GM23338 (cell line): ENCODE data around the gene TPCN2. TPM values are rescaled to one million over a fixed set of nuclear protein-coding genes. Genes with fewer than 3 reads are reported as not detected.

Source experiments
- CREB1 ChIP-seq: fragments of 250-450 bp; sonication (Bioruptor Pico); IDR thresholded peaks from 2 replicates; pipeline ENCODE4 v1.5.0; 2020; ENCODE audit warnings: low read depth, mild to moderate bottlenecking, moderate library complexity
- EZH2phosphoT487 ChIP-seq: fragments of 200-600 bp; sonication (generic); IDR thresholded peaks from one replicate; pipeline ENCODE4 v1.8.1; 2018; ENCODE audit warnings: antibody characterized with exemption; ENCODE audit not compliant: unreplicated experiment
- JUNB ChIP-seq: IDR thresholded peaks from one replicate; pipeline ENCODE4 v1.6.1; 2016; ENCODE audit warnings: antibody characterized with exemption; ENCODE audit not compliant: unreplicated experiment
- NANOG ChIP-seq: IDR thresholded peaks from 2 replicates; pipeline ENCODE4 v1.6.1; 2016; ENCODE audit warnings: antibody characterized with exemption, borderline replicate concordance
- POLR2AphosphoS5 ChIP-seq: IDR thresholded peaks from 2 replicates; pipeline ENCODE4 v1.6.1; 2016; ENCODE audit warnings: antibody characterized with exemption, low read depth
- polyA plus RNA-seq: library from polyadenylated mRNA; unstranded; fragments of >200 nt; fragmentation: Nextera tagmentation; extraction: Ambion mirVana; gene quantifications from 2 replicates; pipeline ENCODE4 v1.2.1, GENCODE V29; 2016
- total RNA-seq: library from RNA; depleted of rRNA; stranded (reverse); fragments of >200 nt; shearing (Covaris generic); gene quantifications from 2 replicates; pipeline ENCODE4 v1.2.3, GENCODE V29; 2014
- TF ChIP-seq, protein P1 (sequence below): fragments of 250-450 bp; sonication (Bioruptor Pico); IDR thresholded peaks from 2 replicates; pipeline ENCODE4 v1.5.0; 2020; ENCODE audit warnings: mild to moderate bottlenecking, moderate library complexity
- TF ChIP-seq, protein P2 (sequence below): IDR thresholded peaks from 2 replicates; pipeline ENCODE4 v1.6.1; 2016; ENCODE audit warnings: antibody characterized with exemption
- TF ChIP-seq, protein P3 (sequence below), 2 experiments: fragments of 200-600 bp in 1 of 2; sonication (generic) in 1 of 2; conservative IDR thresholded peaks; 2 replicates each; pipeline versions ENCODE4 v1.5.1 to v1.6.1; 2016 to 2017; ENCODE audit warnings: antibody characterized with exemption in 2 of 2, low read depth in 2 of 2, mild to moderate bottlenecking in 2 of 2, moderate library complexity in 1 of 2

The TPCN2 gene
- total and polyA plus RNA-seq, 2 experiments from 2014 or later, result 5.8 to 14.7 TPM

DNA sequence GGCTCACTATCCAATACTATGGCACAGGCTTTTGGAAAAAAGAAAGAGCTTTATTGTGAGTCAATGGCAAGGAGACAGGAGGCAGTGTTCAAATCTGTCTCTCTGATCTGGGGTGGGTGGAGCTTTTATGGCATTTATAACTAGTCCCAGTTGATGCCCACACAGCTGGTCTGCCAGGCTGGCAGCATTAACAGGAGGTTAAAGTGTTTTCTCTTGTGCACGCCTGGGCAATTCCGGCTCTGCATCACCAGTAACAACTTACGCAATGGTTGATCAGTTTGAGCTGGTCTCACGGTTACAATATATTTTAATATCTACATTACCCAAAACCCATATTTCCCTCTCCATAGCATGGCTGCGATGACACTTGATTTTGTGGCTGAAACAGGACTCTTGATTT is 91.9 kb downstream of the TPCN2 start (continued):
- TF ChIP-seq, protein P1, sequence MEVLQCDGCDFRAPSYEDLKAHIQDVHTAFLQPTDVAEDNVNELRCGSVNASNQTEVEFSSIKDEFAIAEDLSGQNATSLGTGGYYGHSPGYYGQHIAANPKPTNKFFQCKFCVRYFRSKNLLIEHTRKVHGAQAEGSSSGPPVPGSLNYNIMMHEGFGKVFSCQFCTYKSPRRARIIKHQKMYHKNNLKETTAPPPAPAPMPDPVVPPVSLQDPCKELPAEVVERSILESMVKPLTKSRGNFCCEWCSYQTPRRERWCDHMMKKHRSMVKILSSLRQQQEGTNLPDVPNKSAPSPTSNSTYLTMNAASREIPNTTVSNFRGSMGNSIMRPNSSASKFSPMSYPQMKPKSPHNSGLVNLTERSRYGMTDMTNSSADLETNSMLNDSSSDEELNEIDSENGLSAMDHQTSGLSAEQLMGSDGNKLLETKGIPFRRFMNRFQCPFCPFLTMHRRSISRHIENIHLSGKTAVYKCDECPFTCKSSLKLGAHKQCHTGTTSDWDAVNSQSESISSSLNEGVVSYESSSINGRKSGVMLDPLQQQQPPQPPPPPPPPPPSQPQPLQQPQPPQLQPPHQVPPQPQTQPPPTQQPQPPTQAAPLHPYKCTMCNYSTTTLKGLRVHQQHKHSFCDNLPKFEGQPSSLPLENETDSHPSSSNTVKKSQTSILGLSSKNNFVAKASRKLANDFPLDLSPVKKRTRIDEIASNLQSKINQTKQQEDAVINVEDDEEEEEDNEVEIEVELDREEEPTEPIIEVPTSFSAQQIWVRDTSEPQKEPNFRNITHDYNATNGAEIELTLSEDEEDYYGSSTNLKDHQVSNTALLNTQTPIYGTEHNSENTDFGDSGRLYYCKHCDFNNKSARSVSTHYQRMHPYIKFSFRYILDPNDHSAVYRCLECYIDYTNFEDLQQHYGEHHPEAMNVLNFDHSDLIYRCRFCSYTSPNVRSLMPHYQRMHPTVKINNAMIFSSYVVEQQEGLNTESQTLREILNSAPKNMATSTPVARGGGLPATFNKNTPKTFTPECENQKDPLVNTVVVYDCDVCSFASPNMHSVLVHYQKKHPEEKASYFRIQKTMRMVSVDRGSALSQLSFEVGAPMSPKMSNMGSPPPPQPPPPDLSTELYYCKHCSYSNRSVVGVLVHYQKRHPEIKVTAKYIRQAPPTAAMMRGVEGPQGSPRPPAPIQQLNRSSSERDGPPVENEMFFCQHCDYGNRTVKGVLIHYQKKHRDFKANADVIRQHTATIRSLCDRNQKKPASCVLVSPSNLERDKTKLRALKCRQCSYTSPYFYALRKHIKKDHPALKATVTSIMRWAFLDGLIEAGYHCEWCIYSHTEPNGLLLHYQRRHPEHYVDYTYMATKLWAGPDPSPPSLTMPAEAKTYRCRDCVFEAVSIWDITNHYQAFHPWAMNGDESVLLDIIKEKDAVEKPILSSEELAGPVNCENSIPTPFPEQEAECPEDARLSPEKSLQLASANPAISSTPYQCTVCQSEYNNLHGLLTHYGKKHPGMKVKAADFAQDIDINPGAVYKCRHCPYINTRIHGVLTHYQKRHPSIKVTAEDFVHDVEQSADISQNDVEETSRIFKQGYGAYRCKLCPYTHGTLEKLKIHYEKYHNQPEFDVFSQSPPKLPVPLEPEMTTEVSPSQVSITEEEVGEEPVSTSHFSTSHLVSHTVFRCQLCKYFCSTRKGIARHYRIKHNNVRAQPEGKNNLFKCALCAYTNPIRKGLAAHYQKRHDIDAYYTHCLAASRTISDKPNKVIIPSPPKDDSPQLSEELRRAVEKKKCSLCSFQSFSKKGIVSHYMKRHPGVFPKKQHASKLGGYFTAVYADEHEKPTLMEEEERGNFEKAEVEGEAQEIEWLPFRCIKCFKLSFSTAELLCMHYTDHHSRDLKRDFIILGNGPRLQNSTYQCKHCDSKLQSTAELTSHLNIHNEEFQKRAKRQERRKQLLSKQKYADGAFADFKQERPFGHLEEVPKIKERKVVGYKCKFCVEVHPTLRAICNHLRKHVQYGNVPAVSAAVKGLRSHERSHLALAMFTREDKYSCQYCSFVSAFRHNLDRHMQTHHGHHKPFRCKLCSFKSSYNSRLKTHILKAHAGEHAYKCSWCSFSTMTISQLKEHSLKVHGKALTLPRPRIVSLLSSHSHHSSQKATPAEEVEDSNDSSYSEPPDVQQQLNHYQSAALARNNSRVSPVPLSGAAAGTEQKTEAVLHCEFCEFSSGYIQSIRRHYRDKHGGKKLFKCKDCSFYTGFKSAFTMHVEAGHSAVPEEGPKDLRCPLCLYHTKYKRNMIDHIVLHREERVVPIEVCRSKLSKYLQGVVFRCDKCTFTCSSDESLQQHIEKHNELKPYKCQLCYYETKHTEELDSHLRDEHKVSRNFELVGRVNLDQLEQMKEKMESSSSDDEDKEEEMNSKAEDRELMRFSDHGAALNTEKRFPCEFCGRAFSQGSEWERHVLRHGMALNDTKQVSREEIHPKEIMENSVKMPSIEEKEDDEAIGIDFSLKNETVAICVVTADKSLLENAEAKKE (CRISPR knock-in tag), result no peak
- TF ChIP-seq NANOG (no peak), JUNB (no peak), POLR2AphosphoS5 (no peak), CREB1 (CRISPR knock-in tag) (no peak), EZH2phosphoT487 (no peak)
- TF ChIP-seq, protein P2, sequence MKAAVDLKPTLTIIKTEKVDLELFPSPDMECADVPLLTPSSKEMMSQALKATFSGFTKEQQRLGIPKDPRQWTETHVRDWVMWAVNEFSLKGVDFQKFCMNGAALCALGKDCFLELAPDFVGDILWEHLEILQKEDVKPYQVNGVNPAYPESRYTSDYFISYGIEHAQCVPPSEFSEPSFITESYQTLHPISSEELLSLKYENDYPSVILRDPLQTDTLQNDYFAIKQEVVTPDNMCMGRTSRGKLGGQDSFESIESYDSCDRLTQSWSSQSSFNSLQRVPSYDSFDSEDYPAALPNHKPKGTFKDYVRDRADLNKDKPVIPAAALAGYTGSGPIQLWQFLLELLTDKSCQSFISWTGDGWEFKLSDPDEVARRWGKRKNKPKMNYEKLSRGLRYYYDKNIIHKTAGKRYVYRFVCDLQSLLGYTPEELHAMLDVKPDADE, result no peak
- TF ChIP-seq, protein P3, sequence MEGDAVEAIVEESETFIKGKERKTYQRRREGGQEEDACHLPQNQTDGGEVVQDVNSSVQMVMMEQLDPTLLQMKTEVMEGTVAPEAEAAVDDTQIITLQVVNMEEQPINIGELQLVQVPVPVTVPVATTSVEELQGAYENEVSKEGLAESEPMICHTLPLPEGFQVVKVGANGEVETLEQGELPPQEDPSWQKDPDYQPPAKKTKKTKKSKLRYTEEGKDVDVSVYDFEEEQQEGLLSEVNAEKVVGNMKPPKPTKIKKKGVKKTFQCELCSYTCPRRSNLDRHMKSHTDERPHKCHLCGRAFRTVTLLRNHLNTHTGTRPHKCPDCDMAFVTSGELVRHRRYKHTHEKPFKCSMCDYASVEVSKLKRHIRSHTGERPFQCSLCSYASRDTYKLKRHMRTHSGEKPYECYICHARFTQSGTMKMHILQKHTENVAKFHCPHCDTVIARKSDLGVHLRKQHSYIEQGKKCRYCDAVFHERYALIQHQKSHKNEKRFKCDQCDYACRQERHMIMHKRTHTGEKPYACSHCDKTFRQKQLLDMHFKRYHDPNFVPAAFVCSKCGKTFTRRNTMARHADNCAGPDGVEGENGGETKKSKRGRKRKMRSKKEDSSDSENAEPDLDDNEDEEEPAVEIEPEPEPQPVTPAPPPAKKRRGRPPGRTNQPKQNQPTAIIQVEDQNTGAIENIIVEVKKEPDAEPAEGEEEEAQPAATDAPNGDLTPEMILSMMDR (conservative IDR thresholded peaks at IDR 0.05; ENCODE audit: low read depth in 2 of 2), result no peak
